Stimulated activated CD4-positive, alpha-beta T cell treated with anti-CD3 and anti-CD28 coated beads, Interleukin-1b, Interleukin-23, amount 100 ng/mL, for 4 hours (primary cell): ENCODE results near the gene PATJ.
"Not testable (repeated sequence)": the region's sequence is repeated elsewhere in the genome, so short reads cannot be mapped to it uniquely, and the experiment has no call there.

Experiments
- DNase-seq, 2 donors: peaks; one replicate each; pipeline ENCODE4 v3.0.0-alpha.2; 2020; ENCODE audit warnings: low read depth in 2 of 2

Gene PATJ

GRCh38 chr1:62170380-62170779 is 428.1 kb downstream of the PATJ start:
- not testable (repeated sequence) for DNase-seq

DNA sequence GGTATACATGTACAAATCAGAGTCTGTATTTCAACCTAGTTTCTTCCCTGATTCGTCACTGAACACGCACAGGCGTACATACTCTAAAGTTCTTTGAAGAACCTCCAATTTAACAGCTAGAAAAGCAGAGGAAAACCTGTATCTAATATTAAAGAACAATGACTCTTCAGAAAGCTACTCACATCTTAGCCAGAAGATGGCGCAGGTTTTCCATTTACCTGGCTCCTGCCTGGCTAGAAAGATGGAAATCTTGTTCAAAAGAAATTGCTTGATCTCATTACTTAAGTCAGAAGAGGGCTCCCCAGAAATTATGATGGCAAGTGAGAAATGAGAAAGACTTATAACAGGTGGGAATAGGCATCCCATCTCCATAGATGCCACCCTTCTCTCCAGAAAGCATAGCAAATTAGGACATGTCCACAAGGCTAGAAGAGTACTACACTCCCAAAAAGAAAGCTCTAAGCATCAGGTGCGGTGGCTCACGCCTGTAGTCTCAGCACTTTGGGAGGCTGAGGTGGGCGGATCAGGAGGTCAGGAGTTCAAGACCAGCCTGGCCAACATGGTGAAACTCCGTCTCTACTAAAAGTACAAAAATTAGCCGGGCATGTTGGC is 433.4 kb downstream of the PATJ start:
- DNase-seq, result peak in 1 of 2 donors; percentile 15

DNA sequence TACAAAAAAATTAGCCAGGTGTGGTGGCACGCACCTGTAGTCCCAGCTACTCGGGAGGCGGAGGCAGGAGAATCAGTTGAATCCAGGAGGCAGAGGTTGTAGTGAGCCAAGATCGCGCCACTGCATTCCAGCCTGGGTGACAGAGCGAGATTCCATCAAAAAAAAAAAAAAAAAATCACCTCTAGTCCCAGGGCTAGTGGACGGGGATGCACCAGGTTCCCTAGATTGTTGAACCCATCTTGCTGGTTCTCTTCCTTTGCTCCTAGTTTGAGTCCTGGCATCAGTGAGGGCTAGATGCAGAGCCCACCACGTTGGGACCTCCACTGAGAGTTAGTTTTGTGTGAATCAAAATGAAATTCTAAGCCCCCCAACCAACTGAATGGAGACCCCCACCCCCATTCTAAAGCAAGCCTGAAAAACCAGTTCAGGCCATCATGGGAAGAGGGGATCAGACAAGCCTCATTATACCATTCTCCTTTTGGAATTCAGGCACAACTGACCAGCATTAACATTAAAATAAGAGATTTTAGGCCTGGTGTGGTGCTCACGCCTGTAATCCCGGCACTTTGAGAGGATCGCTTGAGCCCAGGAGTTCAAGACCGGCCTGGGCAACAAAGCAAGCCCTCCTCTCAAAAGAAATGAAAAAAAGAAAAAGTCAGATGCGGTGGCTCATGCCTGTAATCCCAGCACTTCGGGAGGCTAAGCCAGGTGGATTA is 434.5 kb downstream of the PATJ start:
- no peak for DNase-seq

DNA sequence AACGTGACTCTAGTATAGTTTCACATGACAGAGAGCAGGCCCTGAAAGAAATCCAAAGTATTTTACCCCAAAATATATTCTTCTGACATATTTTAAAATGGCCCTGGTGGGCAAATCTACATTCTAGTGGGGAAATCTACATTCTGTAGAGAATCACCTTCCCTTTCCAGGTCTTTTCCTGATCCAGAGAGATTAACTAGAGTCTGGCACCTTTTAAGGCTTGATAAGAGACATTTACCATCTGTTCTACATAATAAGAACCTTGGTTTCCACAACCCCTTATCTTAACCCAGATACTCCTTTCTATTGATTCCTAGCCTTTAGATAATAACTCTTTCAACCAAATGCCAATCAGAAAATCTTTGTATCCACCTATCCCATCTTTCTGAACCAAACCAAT is 435.3 kb downstream of the PATJ start:
- DNase-seq, result no peak

GRCh38 chr1:62178372-62178771 is 436.1 kb downstream of the PATJ start:
- no peak for DNase-seq

DNA sequence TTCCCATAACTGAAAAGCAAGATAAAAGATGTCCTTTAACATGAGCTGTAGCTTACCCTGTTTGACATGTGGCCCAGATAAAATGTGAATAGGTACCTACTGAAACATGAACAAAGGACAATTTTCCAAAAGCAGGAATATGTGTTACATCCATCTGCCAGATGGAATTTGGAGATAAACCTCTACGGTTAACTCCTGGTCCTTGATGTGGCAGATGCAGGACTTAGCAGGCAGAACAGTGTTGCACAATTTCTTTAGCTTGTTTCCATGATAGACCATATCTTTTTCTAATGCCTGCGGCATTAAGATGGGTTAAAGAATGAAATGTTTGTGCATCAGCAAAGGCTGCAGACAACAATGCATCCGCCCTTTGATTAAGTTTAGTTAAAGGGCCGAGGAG is 437.8 kb downstream of the PATJ start:
- not testable (repeated sequence) for DNase-seq

DNA sequence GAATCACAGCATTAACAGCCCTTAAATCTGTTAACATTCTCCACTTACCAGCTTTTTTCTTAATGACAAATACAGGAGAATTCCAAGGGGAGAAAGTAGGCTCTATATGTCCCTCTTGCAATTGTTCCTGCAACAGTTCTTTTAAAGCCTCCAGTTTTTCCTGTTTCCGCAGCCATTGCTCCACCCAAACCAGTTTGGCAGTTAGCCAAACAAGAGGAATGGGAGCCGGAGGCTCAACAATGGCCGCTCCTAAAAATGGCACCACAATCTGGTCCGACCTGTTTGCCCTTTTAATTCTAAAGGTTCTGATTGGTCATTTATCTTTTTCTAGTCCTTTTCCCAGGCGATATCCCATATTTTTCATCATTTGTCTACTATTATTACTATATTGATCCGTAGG is 438.4 kb downstream of the PATJ start:
- DNase-seq, result no peak

GRCh38 chr1:62181532-62181931 is 439.3 kb downstream of the PATJ start:
- DNase-seq, result no peak

DNA sequence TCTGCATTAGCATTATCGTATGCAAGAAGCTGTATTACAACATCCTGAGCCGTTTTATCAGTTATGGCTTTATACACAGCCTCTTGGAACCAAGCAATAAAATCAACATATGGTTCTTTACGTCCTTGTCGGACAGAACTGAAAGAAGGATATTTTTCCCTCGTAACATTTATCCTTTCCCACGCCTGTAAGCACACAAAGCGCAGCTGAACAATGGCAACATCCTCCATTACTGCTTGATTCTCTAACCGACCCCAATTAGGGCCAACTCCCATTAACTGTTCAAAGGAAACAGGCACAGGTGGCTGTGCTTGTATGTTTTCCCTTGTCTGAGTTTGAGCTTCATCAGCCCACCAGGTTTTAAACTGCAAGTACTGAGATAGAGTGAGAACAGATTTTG is 439.9 kb downstream of the PATJ start:
- not testable (repeated sequence) for DNase-seq

DNA sequence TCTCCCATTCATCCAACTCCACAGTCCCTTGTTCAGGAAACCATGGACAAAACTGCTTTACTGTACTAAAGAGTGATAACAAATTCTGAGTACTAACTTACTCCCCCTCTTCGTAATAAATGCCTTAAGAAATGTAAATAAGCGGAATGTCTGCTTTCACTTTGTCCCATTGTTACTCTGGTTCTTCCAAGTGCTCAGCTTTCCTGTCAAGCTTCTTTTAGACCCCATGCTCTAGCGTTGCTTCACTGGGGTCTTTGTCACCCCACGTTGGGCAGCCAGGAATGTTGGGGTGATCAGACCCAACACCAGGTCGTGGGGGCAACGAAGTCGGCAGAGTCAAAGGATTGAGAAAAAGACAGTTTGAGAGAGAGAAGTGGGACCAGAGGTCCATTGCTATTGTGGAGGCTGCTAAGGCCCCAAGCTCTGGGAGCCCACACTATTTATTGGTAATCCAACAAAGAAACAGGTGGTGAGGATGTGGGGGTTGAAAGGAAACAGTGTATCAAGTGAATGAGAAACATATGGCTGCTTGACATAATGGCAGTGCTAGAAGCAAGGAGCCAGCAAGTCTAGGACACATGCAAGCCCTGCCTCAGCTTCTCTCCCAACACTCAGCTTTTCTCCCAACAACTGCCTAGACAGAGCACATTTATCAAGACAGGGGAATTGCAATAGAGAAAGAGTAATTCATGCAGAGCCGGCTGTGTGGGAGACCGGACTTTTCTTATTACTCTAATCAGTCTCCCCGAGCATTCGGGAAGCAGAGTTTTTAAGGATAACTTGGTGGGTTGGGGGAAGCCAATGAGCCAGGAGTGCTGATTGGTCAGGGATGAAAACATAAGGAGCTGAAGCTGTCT is 441.1 kb downstream of the PATJ start:
- not testable (repeated sequence) for DNase-seq

DNA sequence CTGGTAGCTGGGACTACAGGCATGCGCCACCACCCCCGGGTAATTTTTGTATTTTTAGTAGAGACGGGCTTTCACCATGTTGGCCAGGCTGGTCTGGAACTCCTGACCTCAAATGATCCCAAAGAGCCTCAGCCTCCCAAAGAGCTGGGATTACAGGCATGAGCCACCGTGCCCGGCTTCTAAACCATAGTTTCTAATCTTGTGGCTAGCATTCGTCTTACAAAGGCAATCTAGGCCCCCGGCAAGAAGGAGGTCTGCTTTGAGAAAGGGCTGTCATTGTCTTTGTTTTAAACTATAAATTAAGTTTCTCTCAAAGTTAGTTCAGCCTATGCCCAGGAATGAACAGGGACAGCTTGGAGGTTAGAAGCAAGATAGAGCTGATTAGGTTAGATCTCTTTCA is 442.1 kb downstream of the PATJ start:
- no peak for DNase-seq

DNA sequence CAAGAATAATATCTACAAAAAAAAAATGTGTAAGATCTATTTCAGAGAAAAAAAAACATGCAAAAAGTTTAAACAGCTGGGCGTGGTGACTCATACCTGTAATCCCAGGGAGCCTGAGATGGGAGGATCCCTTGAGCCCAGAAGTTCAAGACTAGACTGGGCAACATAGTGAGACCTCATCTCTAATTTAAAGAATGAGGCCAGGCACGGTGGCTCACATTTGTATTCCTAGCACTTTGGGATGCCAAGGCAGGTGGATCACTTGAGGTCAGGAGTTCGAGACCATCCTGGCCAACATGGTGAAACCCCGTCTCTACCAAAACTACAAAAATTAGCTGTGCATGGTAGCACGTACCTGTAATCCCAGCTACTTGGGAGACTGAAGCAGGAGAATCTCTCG is 443.0 kb downstream of the PATJ start:
- DNase-seq, result not testable (repeated sequence)

DNA sequence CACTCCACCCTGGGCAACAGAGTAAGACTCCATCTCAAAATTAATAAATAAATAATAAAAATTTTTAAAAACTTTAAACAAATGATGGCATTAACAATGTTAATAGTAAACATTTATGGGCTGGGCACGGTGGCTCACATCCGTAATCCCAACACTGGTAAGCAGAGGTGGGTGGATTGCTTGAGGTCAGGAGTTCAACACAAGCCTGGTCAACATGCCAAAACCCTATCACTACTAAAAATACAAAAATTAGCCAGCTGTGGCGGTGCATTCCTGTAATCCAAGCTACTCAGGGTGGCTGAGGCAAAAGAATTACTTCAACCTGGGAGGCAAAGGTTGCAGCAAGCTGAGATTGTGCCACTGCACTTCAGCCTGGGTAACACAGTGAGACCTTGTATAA is 443.4 kb downstream of the PATJ start:
- DNase-seq, result no peak

DNA sequence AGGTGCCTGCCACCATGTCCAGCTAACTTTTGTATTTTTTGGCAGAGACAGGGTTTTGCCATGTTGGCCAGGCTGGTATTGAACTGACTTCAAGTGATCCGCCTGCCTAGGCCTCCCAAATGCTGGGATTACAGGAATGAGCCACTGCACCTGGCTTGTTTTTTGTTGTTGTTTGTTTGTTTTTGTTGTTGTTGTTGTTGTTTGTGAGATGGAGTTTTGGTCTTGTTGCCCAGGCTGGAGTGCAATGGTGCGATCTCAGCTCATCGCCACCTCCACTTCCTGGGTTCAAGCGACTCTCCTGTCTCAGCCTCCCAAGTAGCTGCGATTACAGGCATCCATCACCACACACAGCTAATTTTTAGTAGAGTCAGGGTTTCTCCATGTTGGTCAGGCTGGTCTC is 445.3 kb downstream of the PATJ start:
- no peak for DNase-seq

GRCh38 chr1:62188111-62188510 is 445.8 kb downstream of the PATJ start:
- no peak for DNase-seq

GRCh38 chr1:62194651-62195544 is 452.6 kb downstream of the PATJ start, which contains the start of gene L1TD1:
Gene L1TD1, plus strand, starts transcription at chr1:62194849. Its CDS starts 11,780 bp downstream, at chr1:62206629.
- DNase-seq, result no peak

DNA sequence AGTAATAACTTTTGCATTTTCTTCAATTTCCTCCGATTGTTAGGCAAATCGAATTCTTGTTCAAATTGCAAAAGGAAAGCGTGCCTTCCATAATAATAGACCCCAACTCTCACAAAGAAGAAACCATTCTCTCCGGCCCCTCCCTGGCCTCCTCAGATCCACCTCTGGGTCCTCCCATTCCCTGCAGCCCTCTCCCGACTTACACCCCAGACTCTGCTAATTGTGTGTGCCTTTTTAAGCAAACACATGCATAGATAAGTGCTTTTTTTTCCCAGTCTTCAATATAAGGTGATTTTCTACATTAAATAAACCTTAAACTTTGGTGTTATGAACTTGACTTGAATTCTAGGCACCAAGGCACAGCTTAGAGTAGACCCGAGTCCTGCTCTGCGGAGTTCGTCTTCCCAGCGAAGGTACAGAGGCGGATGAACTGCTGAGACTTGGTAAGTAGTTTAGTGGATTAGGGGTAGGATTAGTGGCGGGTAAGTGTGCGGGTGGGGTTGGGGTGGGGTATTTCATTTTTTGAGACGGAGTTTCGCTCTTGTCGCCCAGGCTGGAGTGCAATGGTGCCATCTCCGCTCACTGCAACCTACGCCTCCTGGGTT is 453.9 kb downstream of the PATJ start:
- no peak for DNase-seq

- DNase-seq, result no peak
Observed at GRCh38 chr1:62198069-62198780, 455.9 kb downstream of the PATJ start.

DNA sequence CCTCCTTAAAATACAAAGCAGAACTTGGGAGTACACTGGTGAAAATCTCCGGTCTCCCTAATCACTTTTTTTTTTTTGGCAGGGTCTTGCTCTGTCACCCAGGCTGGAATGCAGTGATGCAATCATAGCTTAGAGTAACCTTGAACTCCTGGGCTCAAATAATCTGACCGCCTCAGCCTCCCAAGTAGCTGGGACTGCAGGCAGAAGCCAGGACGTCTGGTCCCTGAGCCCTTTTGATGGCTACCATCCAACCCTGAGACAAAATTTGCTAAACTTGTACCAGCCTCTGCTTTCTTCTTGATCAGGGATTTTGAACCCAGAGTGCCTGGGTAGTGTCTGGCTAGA is 456.5 kb downstream of the PATJ start:
- DNase-seq, result no peak

DNA sequence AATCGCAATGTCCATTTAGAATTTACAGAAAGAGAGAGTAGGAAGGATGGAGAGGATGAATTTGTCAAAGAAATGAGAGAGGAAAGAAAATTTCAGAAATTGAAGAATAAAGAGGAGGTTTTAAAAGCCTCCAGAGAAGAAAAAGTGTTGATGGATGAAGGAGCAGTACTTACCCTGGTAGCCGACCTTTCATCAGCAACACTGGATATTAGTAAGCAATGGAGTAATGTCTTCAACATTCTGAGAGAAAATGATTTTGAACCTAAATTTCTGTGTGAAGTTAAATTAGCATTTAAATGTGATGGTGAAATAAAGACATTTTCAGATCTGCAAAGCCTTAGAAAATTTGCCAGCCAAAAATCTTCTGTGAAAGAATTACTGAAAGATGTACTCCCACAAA is 464.9 kb downstream of the PATJ start:
- no peak for DNase-seq

GRCh38 chr1:62208087-62208486 is 465.8 kb downstream of the PATJ start:
- no peak for DNase-seq
